ENCODE results near the gene PIKFYVE.

- TF ChIP-seq CTCF (conservative IDR thresholded peaks at IDR 0.05 in 1 of 2, IDR thresholded peaks at IDR 0.05 in 1 of 2; ENCODE audit: low read depth in 1 of 2, low read length in 2 of 2) (no peak), EZH2 (IDR thresholded peaks at IDR 0.05; ENCODE audit: low read length, missing control alignments) (no peak)
Measured at GRCh38 chr2:208319391-208319790, 53.3 kb downstream of the PIKFYVE start.

Data from fibroblast of lung (primary cell).